ENCODE measurements around the gene ZIC3.

Gene ZIC3

DNA sequence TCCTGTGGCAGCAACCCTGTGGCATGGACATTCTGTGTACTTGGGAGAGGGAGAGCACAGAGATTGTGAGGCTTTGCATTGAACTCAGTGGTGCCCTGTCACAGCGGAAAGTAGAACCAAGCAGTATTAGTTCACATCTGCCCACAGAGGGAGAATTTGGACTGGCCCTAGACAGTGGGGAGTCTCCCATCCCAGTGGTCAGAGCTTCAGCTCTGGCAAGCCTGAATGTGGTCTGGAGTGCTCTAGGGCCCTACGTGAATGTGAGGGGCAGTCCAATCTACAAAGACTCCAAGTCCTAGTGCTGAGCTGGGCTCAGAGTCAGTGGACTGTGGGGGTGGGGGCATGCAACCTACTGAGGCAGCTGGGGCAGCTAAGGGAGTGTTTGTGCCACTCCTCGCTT, 34.8 kb downstream of the ZIC3 start:
- Mint-ChIP-seq H3K36me3 (ENCODE audit: low read depth) (peaks cover 14% of the 10 kb centered on the region), H3K4me3 (no peak overlapping the region), H3K4me1 (no peaks in the 10 kb centered on the region), H3K9me3 (peaks cover 51% of the 10 kb centered on the region), H3K27ac (no peak overlapping the region), H3K27me3 (ENCODE audit: low read depth, poor library complexity) (no peaks in the 10 kb centered on the region)
- DNase-seq = no peak
- TF ChIP-seq, protein P1, sequence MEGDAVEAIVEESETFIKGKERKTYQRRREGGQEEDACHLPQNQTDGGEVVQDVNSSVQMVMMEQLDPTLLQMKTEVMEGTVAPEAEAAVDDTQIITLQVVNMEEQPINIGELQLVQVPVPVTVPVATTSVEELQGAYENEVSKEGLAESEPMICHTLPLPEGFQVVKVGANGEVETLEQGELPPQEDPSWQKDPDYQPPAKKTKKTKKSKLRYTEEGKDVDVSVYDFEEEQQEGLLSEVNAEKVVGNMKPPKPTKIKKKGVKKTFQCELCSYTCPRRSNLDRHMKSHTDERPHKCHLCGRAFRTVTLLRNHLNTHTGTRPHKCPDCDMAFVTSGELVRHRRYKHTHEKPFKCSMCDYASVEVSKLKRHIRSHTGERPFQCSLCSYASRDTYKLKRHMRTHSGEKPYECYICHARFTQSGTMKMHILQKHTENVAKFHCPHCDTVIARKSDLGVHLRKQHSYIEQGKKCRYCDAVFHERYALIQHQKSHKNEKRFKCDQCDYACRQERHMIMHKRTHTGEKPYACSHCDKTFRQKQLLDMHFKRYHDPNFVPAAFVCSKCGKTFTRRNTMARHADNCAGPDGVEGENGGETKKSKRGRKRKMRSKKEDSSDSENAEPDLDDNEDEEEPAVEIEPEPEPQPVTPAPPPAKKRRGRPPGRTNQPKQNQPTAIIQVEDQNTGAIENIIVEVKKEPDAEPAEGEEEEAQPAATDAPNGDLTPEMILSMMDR (IDR thresholded peaks at IDR 0.05) = no peak

All from nephron progenitor cell (in vitro differentiated cells).